GM12865 (cell line): ENCODE results near the gene CLEC16A.

Experiments used
- DNase-seq: peaks from one replicate; pipeline ENCODE4 v3.0.0; 2010; ENCODE audit warnings: low read depth
- H3K4me3 ChIP-seq: 2 replicates; pipeline ENCODE4 v1.5.1; 2011; ENCODE audit warnings: mild to moderate bottlenecking, low read depth, low read length, control low read depth
- CTCF ChIP-seq: IDR thresholded peaks from 2 replicates; pipeline ENCODE4 v1.5.1; 2011; ENCODE audit warnings: low read length, control low read depth, low read depth, inconsistent platforms; ENCODE audit not compliant: insufficient read depth; ENCODE audit errors: missing control alignments

The CLEC16A gene

GRCh38 chr16:11095935-11096334 lies 151.6 kb downstream of the CLEC16A start:
- no peak for DNase-seq
- TF ChIP-seq CTCF: no peak
- H3K4me3 ChIP-seq: no peak overlapping the region

- no peak overlapping the region for H3K4me3 ChIP-seq
- no peak for TF ChIP-seq CTCF
- DNase-seq: no peak
Measured at GRCh38 chr16:11097094-11097786, 152.9 kb downstream of the CLEC16A start.

GRCh38 chr16:11097787-11098167 lies 153.4 kb downstream of the CLEC16A start:
- no peak for DNase-seq
- no peak overlapping the region for H3K4me3 ChIP-seq
- no peak for TF ChIP-seq CTCF

- no peak for TF ChIP-seq CTCF
- no peak overlapping the region for H3K4me3 ChIP-seq
- no peak for DNase-seq
Measured at GRCh38 chr16:11098601-11099390, 154.4 kb downstream of the CLEC16A start.

GRCh38 chr16:11099672-11100205 lies 155.4 kb downstream of the CLEC16A start:
- peak; percentile 67 for DNase-seq
- no peak for TF ChIP-seq CTCF
- no peak overlapping the region for H3K4me3 ChIP-seq

- peak; percentile 20 for TF ChIP-seq CTCF
- DNase-seq: peak; percentile 88
- no peak overlapping the region for H3K4me3 ChIP-seq
Measured at GRCh38 chr16:11100239-11100750, 155.9 kb downstream of the CLEC16A start.
